Osteoblast (primary cell): ENCODE results near the gene L1CAM. TPM values are rescaled to one million over a fixed set of nuclear protein-coding genes. Genes with fewer than 3 reads are reported as not detected.

Experiments used
- DNase-seq: peaks from one replicate; pipeline ENCODE4 v3.0.0; 2011; ENCODE audit warnings: low spot score, mixed read lengths; ENCODE audit not compliant: insufficient read length; ENCODE audit errors: missing footprints
- H2AFZ ChIP-seq: 2 replicates; pipeline ENCODE4 v1.6.0; 2011; ENCODE audit warnings: mild to moderate bottlenecking, low read length
- H3K27ac ChIP-seq: 2 replicates; pipeline ENCODE4 v1.5.1; 2011; ENCODE audit warnings: mild to moderate bottlenecking, low read depth, low read length, moderate library complexity
- H3K27me3 ChIP-seq: 2 replicates; pipeline ENCODE4 v1.6.0; 2012; ENCODE audit warnings: mild to moderate bottlenecking, control low read depth, inconsistent platforms, low read length, moderate library complexity; ENCODE audit not compliant: insufficient read depth
- H3K36me3 ChIP-seq: 2 replicates; pipeline ENCODE4 v1.5.1; 2011; ENCODE audit warnings: mild to moderate bottlenecking, low read length, control low read depth, moderate library complexity; ENCODE audit not compliant: insufficient read depth
- H3K4me1 ChIP-seq: 2 replicates; pipeline ENCODE4 v1.5.1; 2011; ENCODE audit warnings: mild to moderate bottlenecking, low read length, control low read depth, moderate library complexity; ENCODE audit not compliant: insufficient read depth
- H3K4me2 ChIP-seq: 2 replicates; pipeline ENCODE4 v1.6.0; 2011; ENCODE audit warnings: mild to moderate bottlenecking, low read length; ENCODE audit not compliant: insufficient read depth
- H3K4me3 ChIP-seq: fragments of 200-600 bp; sonication (generic); 3 replicates; pipeline ENCODE4 v1.5.1; 2012; ENCODE audit warnings: mild to moderate bottlenecking, low read length, inconsistent platforms; ENCODE audit not compliant: insufficient read depth
- H3K79me2 ChIP-seq: 2 replicates; pipeline ENCODE4 v1.6.0; 2012; ENCODE audit warnings: mild to moderate bottlenecking, low read length, control low read depth, inconsistent platforms; ENCODE audit not compliant: insufficient read depth
- H3K9me3 ChIP-seq: 2 replicates; pipeline ENCODE4 v1.5.1; 2011; ENCODE audit warnings: low read depth, low read length, control low read depth
- H4K20me1 ChIP-seq: 2 replicates; pipeline ENCODE4 v1.6.0; 2012; ENCODE audit warnings: mild to moderate bottlenecking, low read length, control low read depth; ENCODE audit not compliant: insufficient read depth
- total RNA-seq: library from RNA; depleted of rRNA; stranded (reverse); fragments of >200 nt; gene quantifications from 2 replicates; pipeline ENCODE4 v1.2.3, GENCODE V29; 2012
- TF ChIP-seq, protein P1 (sequence below): IDR thresholded peaks from 2 replicates; pipeline ENCODE4 v1.5.1; 2011; ENCODE audit warnings: mild to moderate bottlenecking, low read depth, low read length, moderate library complexity; ENCODE audit errors: extremely low read depth

The L1CAM gene
- total RNA-seq, 1 donor, result under 0.01 TPM

DNA sequence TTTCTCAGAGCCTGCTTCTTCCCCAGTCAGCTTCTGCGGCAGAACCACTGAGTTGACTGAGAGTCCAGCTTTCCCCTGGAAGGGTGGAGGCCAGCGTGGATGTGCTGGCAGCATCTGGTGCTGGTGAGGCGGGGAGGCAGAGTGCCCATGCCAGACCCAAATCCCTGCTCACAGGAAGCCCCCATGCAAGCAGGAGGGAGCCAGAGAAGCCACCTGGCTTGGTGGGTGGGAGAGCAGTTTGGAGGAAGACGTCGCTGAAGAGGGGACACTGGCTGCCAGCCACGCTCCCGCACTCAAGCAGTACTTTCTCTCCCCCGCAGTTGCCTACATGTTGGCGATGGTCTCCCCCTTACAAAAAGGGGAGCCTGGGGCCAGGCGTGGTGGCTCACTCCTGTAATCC is 61.6 kb downstream of the L1CAM start:
- H4K20me1 ChIP-seq, result no peaks in the 10 kb centered on the region
- peak; percentile 74 for DNase-seq
- H3K27ac ChIP-seq, result no peak overlapping the region
- TF ChIP-seq, protein P1, sequence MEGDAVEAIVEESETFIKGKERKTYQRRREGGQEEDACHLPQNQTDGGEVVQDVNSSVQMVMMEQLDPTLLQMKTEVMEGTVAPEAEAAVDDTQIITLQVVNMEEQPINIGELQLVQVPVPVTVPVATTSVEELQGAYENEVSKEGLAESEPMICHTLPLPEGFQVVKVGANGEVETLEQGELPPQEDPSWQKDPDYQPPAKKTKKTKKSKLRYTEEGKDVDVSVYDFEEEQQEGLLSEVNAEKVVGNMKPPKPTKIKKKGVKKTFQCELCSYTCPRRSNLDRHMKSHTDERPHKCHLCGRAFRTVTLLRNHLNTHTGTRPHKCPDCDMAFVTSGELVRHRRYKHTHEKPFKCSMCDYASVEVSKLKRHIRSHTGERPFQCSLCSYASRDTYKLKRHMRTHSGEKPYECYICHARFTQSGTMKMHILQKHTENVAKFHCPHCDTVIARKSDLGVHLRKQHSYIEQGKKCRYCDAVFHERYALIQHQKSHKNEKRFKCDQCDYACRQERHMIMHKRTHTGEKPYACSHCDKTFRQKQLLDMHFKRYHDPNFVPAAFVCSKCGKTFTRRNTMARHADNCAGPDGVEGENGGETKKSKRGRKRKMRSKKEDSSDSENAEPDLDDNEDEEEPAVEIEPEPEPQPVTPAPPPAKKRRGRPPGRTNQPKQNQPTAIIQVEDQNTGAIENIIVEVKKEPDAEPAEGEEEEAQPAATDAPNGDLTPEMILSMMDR, result no peak
- H3K36me3 ChIP-seq, result no peaks in the 10 kb centered on the region
- no peak overlapping the region for H2AFZ ChIP-seq
- H3K4me1 ChIP-seq, result no peaks in the 10 kb centered on the region
- no peaks in the 10 kb centered on the region for H3K79me2 ChIP-seq
- H3K4me2 ChIP-seq, result no peak overlapping the region
- H3K27me3 ChIP-seq, result peaks cover 35% of the 10 kb centered on the region
- no peaks in the 10 kb centered on the region for H3K9me3 ChIP-seq
- no peak overlapping the region for H3K4me3 ChIP-seq

DNA sequence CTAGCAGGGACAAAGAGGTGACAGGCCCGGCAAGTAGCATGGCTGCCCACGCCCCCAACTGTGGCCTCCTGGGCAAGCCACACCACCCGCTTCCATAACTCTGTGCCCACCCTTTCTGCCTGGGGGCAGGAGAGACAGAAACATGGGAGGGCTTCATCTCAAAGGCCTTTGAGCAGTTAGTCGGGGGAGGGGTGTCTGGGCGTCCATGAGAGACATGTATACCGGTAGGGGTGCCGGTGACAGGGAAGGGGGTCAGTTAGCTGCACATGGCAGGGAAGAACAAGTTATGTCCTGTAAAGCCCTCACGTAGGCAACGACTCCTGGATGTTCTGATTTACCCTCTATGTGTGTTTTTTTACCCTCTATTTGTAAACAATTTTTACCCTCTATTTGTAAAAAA is 64.9 kb downstream of the L1CAM start:
- peaks cover 20% of the 10 kb centered on the region for H3K27me3 ChIP-seq
- peak; percentile 73 for DNase-seq
- H3K4me2 ChIP-seq, result no peak overlapping the region
- H3K4me1 ChIP-seq, result no peaks in the 10 kb centered on the region
- H3K4me3 ChIP-seq, result no peak overlapping the region
- no peak overlapping the region for H2AFZ ChIP-seq
- H3K79me2 ChIP-seq, result no peaks in the 10 kb centered on the region
- H3K9me3 ChIP-seq, result no peaks in the 10 kb centered on the region
- no peaks in the 10 kb centered on the region for H3K36me3 ChIP-seq
- H4K20me1 ChIP-seq, result no peaks in the 10 kb centered on the region
- no peak overlapping the region for H3K27ac ChIP-seq
- TF ChIP-seq, protein P1, result no peak

GRCh38 chrX:153820601-153821000 is 65.4 kb downstream of the L1CAM start:
- no peaks in the 10 kb centered on the region for H3K9me3 ChIP-seq
- TF ChIP-seq, protein P1, result no peak
- no peaks in the 10 kb centered on the region for H4K20me1 ChIP-seq
- no peak overlapping the region for H3K4me3 ChIP-seq
- no peak overlapping the region for H3K4me2 ChIP-seq
- peak; percentile 80 for DNase-seq
- H3K79me2 ChIP-seq, result no peaks in the 10 kb centered on the region
- no peak overlapping the region for H3K27ac ChIP-seq
- H3K4me1 ChIP-seq, result no peaks in the 10 kb centered on the region
- no peak overlapping the region for H2AFZ ChIP-seq
- peaks cover 20% of the 10 kb centered on the region for H3K27me3 ChIP-seq
- no peaks in the 10 kb centered on the region for H3K36me3 ChIP-seq

DNA sequence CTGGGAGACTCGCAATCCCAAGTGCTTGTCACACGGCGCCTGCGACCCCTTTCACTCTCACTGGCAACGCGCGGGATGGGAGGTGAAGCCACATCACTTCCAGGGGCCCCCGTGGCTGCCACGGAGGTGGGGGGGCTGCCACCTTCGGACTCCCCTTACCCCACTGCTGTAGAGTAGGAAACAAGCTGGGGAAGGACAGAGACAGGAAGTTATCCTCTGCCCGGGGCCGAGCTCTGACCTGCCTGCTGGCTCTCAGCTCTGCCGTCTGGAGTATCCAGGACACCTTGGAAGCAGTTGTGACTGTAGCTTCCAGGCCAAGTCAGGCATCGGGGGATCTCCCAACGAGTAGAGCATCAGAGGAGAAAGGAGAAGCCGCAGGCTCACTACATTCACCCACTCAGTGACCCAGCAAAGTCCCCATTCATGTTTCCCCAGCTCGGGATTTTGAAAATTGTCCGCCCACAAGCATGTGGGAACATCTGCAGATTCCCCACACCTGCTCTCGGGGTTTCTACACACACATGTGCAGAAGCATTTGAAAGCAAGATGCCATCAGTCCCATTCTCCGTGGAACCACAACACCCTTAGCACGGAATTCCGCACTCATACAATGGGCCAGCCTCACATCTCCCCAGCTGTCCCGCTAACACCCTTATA is 66.5 kb downstream of the L1CAM start:
- Histone ChIP-seq H3K27me3 (peaks cover 20% of the 10 kb centered on the region), H3K27ac (no peak overlapping the region), H3K9me3 (no peaks in the 10 kb centered on the region), H3K4me1 (no peaks in the 10 kb centered on the region), H3K4me3 (peak overlapping the region; percentile 35), H3K79me2 (no peaks in the 10 kb centered on the region), H2AFZ (no peak overlapping the region), H4K20me1 (no peaks in the 10 kb centered on the region), H3K36me3 (no peaks in the 10 kb centered on the region), H3K4me2 (peak overlapping the region; percentile 36)
- TF ChIP-seq, protein P1, result no peak
- DNase-seq, result peak; percentile 76
